H1 (cell line): Measurements from ENCODE around the gene TNFRSF14. TPM values are rescaled to one million over a fixed set of nuclear protein-coding genes. Genes with fewer than 3 reads are reported as not detected.

Experiments used
- CTCF ChIA-PET: fragments of 300-600 bp; sonication (Branson Sonifier 250); formaldehyde crosslinking; loops from one replicate; lab custom pipeline; 2021; ENCODE audit not compliant: partially characterized antibody; lab: Charles Lee
- POLR2A ChIA-PET: fragments of 300-600 bp; sonication (Branson Sonifier 250); formaldehyde crosslinking; loops from one replicate; lab custom pipeline; 2021; ENCODE audit warnings: inconsistent platforms; ENCODE audit not compliant: partially characterized antibody; lab: Charles Lee
- DNase-seq, 2 experiments: peaks; one replicate each; pipeline versions ENCODE4 v3.0.0 to v3.0.0-alpha.2; 2010 to 2022; ENCODE audit warnings: low spot score in 2 of 2, low read depth in 1 of 2, mixed read lengths in 1 of 2
- FAIRE-seq: peaks from 2 replicates; lab custom pipeline; 2011; peaks lifted over from hg19 to GRCh38; lab: Jason Lieb, UNC
- H2AFZ ChIP-seq: 2 replicates; pipeline ENCODE4 v1.8.1; 2012; ENCODE audit warnings: low read length, inconsistent platforms
- H2AK5ac ChIP-seq: 2 replicates; pipeline ENCODE4 v1.6.1; 2013; ENCODE audit warnings: low read depth, low read length
- H2BK120ac ChIP-seq: replicated peaks from 2 replicates; pipeline ENCODE3; 2013; ENCODE audit warnings: low read depth, low read length, inconsistent platforms
- H2BK12ac ChIP-seq: 2 replicates; pipeline ENCODE4 v1.6.1; 2013; ENCODE audit warnings: low read depth, low read length
- H2BK15ac ChIP-seq: 2 replicates; pipeline ENCODE4 v1.6.1; 2013; ENCODE audit warnings: low read length
- H2BK20ac ChIP-seq: 2 replicates; pipeline ENCODE4 v1.6.1; 2013; ENCODE audit warnings: low read length
- H2BK5ac ChIP-seq: 2 replicates; pipeline ENCODE4 v1.6.1; 2013; ENCODE audit warnings: low read depth, low read length
- H3K14ac ChIP-seq: 2 replicates; pipeline ENCODE4 v1.6.1; 2013; ENCODE audit warnings: inconsistent platforms; ENCODE audit not compliant: insufficient read length
- H3K18ac ChIP-seq: 2 replicates; pipeline ENCODE4 v1.6.1; 2013; ENCODE audit warnings: low read length; ENCODE audit errors: extremely low read depth
- H3K23ac ChIP-seq: 2 replicates; pipeline ENCODE4 v1.6.1; 2013; ENCODE audit warnings: inconsistent platforms; ENCODE audit not compliant: insufficient read length
- H3K23me2 ChIP-seq: 2 replicates; pipeline ENCODE4 v1.6.1; 2013; ENCODE audit warnings: low read depth, low read length
- H3K27ac ChIP-seq: 2 replicates; pipeline ENCODE4 v1.6.1; 2011; ENCODE audit warnings: low read depth, low read length, inconsistent platforms
- H3K27me3 ChIP-seq, 4 experiments: replicated peaks in 1 of 4; 1 replicate in 1 of 4; 2 replicates in 3 of 4; pipeline versions ENCODE4 v1.6.1 to v1.8.1; 2011 to 2013; ENCODE audit warnings: low read length in 3 of 4, mild to moderate bottlenecking in 3 of 4, inconsistent platforms in 2 of 4, mixed read lengths in 2 of 4, moderate library complexity in 1 of 4; ENCODE audit not compliant: control insufficient read depth in 3 of 4, insufficient read depth in 3 of 4; ENCODE audit errors: extremely low read depth in 1 of 4
- H3K36me3 ChIP-seq, 4 experiments: 2 replicates each; pipeline versions ENCODE4 v1.6.1 to v1.8.1; 2011 to 2013; ENCODE audit warnings: mild to moderate bottlenecking in 4 of 4, low read length in 3 of 4, moderate library complexity in 2 of 4, control low read depth in 1 of 4, inconsistent platforms in 1 of 4; ENCODE audit not compliant: insufficient read depth in 4 of 4, control insufficient read depth in 2 of 4
- H3K4ac ChIP-seq: replicated peaks from 2 replicates; pipeline ENCODE3; 2013; ENCODE audit warnings: low read length, low read depth, mixed read lengths, inconsistent platforms; ENCODE audit not compliant: insufficient read length
- H3K4me1 ChIP-seq, 4 experiments: replicated peaks in 1 of 4; 1 replicate in 1 of 4; 2 replicates in 3 of 4; pipeline versions ENCODE4 v1.6.1 to v1.8.1; 2011 to 2013; ENCODE audit warnings: low read length in 3 of 4, inconsistent platforms in 2 of 4, mixed read lengths in 1 of 4; ENCODE audit not compliant: insufficient read depth in 4 of 4, control insufficient read depth in 3 of 4
- H3K4me2 ChIP-seq, 2 experiments: 2 replicates each; pipeline versions ENCODE4 v1.6.1 to v1.8.1; 2011 to 2013; ENCODE audit warnings: low read depth in 2 of 2, low read length in 2 of 2, control low read depth in 1 of 2, inconsistent platforms in 1 of 2, mild to moderate bottlenecking in 1 of 2; ENCODE audit not compliant: insufficient read depth in 1 of 2
- H3K4me3 ChIP-seq, 4 experiments: fragments of 200-600, 300-600 bp in 1 of 4; sonication (generic), shearing (Covaris generic), sonication (Bioruptor Twin) in 1 of 4; 2 replicates each; pipeline versions ENCODE4 v1.5.1 to v1.8.1; 2011 to 2016; ENCODE audit warnings: low read length in 4 of 4, low read depth in 3 of 4, control low read depth in 2 of 4, inconsistent platforms in 2 of 4, mild to moderate bottlenecking in 2 of 4, mixed read lengths in 1 of 4, moderate library complexity in 1 of 4; ENCODE audit not compliant: insufficient read depth in 2 of 4; ENCODE audit errors: extremely low read depth in 1 of 4
- H3K56ac ChIP-seq: replicated peaks from 2 replicates; pipeline ENCODE3; 2013; ENCODE audit warnings: low read depth, mild to moderate bottlenecking, mixed read lengths, low read length, inconsistent platforms; ENCODE audit not compliant: insufficient read length
- H3K79me1 ChIP-seq: 2 replicates; pipeline ENCODE4 v1.6.1; 2013; ENCODE audit warnings: low read depth, low read length, control low read depth
- H3K79me2 ChIP-seq, 2 experiments: 2 replicates each; pipeline versions ENCODE4 v1.6.1 to v1.8.1; 2012 to 2013; ENCODE audit warnings: low read length in 2 of 2, mild to moderate bottlenecking in 2 of 2, inconsistent platforms in 1 of 2; ENCODE audit not compliant: insufficient read depth in 2 of 2, control insufficient read depth in 1 of 2
- H3K9ac ChIP-seq, 4 experiments: replicated peaks in 1 of 4; 1 replicate in 1 of 4; 2 replicates in 3 of 4; pipeline versions ENCODE4 v1.6.1 to v1.8.1; 2011 to 2013; ENCODE audit warnings: low read depth in 3 of 4, low read length in 3 of 4, control low read depth in 2 of 4, mild to moderate bottlenecking in 2 of 4, moderate library complexity in 2 of 4, inconsistent platforms in 1 of 4; ENCODE audit errors: extremely low read depth in 1 of 4
- H3K9me3 ChIP-seq, 2 experiments: 2 replicates each; pipeline versions ENCODE4 v1.6.1 to v1.8.1; 2012 to 2013; ENCODE audit warnings: mild to moderate bottlenecking in 2 of 2, moderate library complexity in 2 of 2, control low read depth in 1 of 2, inconsistent platforms in 1 of 2, low read depth in 1 of 2, low read length in 1 of 2, mixed read lengths in 1 of 2; ENCODE audit not compliant: insufficient read depth in 2 of 2
- H4K20me1 ChIP-seq, 2 experiments: replicated peaks in 1 of 2; 2 replicates each; pipeline versions ENCODE3 to v1.8.1; 2011 to 2013; ENCODE audit warnings: inconsistent platforms in 2 of 2, low read length in 2 of 2, mild to moderate bottlenecking in 1 of 2; ENCODE audit not compliant: insufficient read depth in 2 of 2, control insufficient read depth in 1 of 2
- H4K5ac ChIP-seq: 2 replicates; pipeline ENCODE4 v1.6.1; 2013; ENCODE audit warnings: low read length, low read depth, mixed read lengths, inconsistent platforms; ENCODE audit not compliant: insufficient read length
- H4K8ac ChIP-seq: 2 replicates; pipeline ENCODE4 v1.8.0; 2013; ENCODE audit warnings: mild to moderate bottlenecking, moderate library complexity, low read length, inconsistent platforms; ENCODE audit not compliant: insufficient read depth; ENCODE audit errors: extremely low read depth
- H4K91ac ChIP-seq: replicated peaks from 2 replicates; pipeline ENCODE3; 2013; ENCODE audit warnings: low read length, mixed read lengths, inconsistent platforms; ENCODE audit not compliant: insufficient read length
- CREB1 ChIP-seq: IDR thresholded peaks from 2 replicates; pipeline ENCODE4 v1.6.1; 2012; ENCODE audit warnings: inconsistent platforms
- KDM5A ChIP-seq: fragments of 200-600 bp; IDR thresholded peaks from 2 replicates; pipeline ENCODE4 v1.7.1; 2012; ENCODE audit warnings: mild to moderate bottlenecking, low read length, inconsistent platforms, mixed read lengths
- MAFK ChIP-seq: IDR thresholded peaks from 2 replicates; pipeline ENCODE4 v1.6.1; 2012; ENCODE audit warnings: low read depth, mild to moderate bottlenecking, improper control_type of control experiment, low read length
- POLR2A ChIP-seq, 2 experiments: IDR thresholded peaks; 1 replicate in 1 of 2; 2 replicates in 1 of 2; pipeline ENCODE4 v1.6.1; 2011; ENCODE audit warnings: low read depth in 2 of 2, low read length in 2 of 2, mild to moderate bottlenecking in 2 of 2; ENCODE audit errors: control extremely low read depth in 1 of 2
- RXRA ChIP-seq: IDR thresholded peaks from 2 replicates; pipeline ENCODE4 v1.6.1; 2011; ENCODE audit warnings: low read depth, mild to moderate bottlenecking, low read length, moderate library complexity; ENCODE audit not compliant: insufficient read depth
- SIX5 ChIP-seq: IDR thresholded peaks from 2 replicates; pipeline ENCODE4 v1.6.1; 2011; ENCODE audit warnings: mild to moderate bottlenecking, low read depth, low read length
- SP2 ChIP-seq: IDR thresholded peaks from 2 replicates; pipeline ENCODE4 v1.6.1; 2012; ENCODE audit warnings: mild to moderate bottlenecking, low read length, inconsistent platforms
- WGBS, 2 experiments: shearing (Covaris generic) in 1 of 2; methylation state at CpG; one replicate each; pipeline versions ENCODE4 v1.1.6 to v1.1.7; 2013 to 2015; ENCODE audit warnings: low lambda C conversion rate in 2 of 2, mixed read lengths in 2 of 2, inconsistent platforms in 1 of 2, low coverage in 1 of 2, missing lambda C conversion rate in 1 of 2; ENCODE audit not compliant: insufficient replicate concordance in 2 of 2, insufficient coverage in 1 of 2, insufficient read length in 1 of 2; ENCODE audit errors: extremely low coverage in 1 of 2, missing lambda C conversion rate in 1 of 2; 5-methylcytosine and 5-hydroxymethylcytosine counted together
- polyA plus RNA-seq, 7 experiments: library from polyadenylated mRNA; depleted of rRNA in 3 of 7; stranded (reverse) in 5 of 7; unstranded in 2 of 7; fragments of >200 nt in 5 of 7; fragments of 200-250 nt in 2 of 7; gene quantifications; 1 replicate in 5 of 7; 2 replicates in 1 of 7; 4 replicates in 1 of 7; pipeline versions ENCODE4 v1.2.1 to v1.2.3, GENCODE V29; 2011 to 2013; ENCODE audit warnings: missing spikeins in 2 of 7, mixed read lengths in 2 of 7
- total RNA-seq: library from RNA; stranded (reverse); fragmentation: NEBNext Ultra II Directional; extraction: Animal tissue kit (Norgen Biotek cat#: 25700); gene quantifications from 2 replicates; pipeline ENCODE4 v1.2.1, GENCODE V29; 2021
- TF ChIP-seq, protein P1 (sequence below): IDR thresholded peaks from 2 replicates; pipeline ENCODE4 v1.6.1; 2012; ENCODE audit warnings: low read length, inconsistent platforms
- TF ChIP-seq, protein P2 (sequence below): IDR thresholded peaks from 2 replicates; pipeline ENCODE4 v1.6.1; 2011; ENCODE audit warnings: low read length, improper control_type of control experiment

Gene TNFRSF14
- total and polyA plus RNA-seq, 2 of the 8 experiments (the other 6 are each of a cell fraction or from before 2014, with no cell fraction given), result 0.36 to 0.50 TPM

DNA sequence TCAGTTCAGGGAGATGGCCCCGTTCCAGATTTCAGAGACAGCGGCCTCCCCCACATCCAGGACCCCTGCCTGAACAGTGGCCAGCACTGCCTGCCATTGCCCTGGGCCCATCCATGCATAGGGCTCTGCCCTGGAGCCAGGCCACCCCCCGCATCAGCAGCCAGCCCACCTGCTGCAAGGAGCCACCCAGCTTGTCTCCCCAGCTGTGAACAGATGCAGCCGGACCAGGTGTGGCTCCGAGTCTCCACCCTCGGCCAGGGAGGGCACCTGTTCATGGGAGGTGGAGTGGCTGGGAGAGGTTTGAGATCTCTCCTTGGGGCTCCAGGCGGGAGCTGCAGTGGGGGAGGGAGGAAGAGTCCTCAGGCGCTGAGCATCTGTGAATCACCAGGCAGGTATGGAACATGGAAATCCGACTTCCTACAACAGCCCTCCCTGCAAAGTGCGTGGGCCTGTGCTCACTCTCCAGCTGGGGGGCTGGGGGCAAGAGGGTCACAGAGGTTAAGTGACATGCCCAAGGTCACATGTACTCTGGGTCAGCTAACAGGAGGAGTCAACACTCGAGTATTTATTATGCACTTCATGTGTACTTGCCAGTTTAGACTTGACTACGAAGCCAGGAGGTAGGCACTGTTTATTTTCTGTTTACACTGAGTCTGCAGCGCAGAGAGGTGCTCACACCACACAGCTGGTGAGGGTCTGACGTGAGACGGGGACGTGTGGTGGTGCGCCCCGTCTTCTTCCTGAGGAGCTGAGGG lies 21.3 kb upstream of the TNFRSF14 start:
- no peak for DNase-seq
- no peak overlapping the region for H3K23ac ChIP-seq
- TF ChIP-seq SIX5 (no peak), CREB1 (no peak), MAFK (no peak), SP2 (no peak), RXRA (no peak), POLR2A (IDR thresholded peaks at IDR 0.05; ENCODE audit: control extremely low read depth in 1 of 2, low read depth in 2 of 2, low read length in 2 of 2) (no peak), KDM5A (no peak)
- TF ChIP-seq, protein P1, sequence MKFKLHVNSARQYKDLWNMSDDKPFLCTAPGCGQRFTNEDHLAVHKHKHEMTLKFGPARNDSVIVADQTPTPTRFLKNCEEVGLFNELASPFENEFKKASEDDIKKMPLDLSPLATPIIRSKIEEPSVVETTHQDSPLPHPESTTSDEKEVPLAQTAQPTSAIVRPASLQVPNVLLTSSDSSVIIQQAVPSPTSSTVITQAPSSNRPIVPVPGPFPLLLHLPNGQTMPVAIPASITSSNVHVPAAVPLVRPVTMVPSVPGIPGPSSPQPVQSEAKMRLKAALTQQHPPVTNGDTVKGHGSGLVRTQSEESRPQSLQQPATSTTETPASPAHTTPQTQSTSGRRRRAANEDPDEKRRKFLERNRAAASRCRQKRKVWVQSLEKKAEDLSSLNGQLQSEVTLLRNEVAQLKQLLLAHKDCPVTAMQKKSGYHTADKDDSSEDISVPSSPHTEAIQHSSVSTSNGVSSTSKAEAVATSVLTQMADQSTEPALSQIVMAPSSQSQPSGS, result no peak
- TF ChIP-seq, protein P2, sequence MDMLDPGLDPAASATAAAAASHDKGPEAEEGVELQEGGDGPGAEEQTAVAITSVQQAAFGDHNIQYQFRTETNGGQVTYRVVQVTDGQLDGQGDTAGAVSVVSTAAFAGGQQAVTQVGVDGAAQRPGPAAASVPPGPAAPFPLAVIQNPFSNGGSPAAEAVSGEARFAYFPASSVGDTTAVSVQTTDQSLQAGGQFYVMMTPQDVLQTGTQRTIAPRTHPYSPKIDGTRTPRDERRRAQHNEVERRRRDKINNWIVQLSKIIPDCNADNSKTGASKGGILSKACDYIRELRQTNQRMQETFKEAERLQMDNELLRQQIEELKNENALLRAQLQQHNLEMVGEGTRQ, result no peak

More for the DNA sequence above, 21.3 kb upstream of the TNFRSF14 start:
- FAIRE-seq, result no peak
- Histone ChIP-seq H3K4me3 (no peak overlapping the region), H2BK12ac (peak overlapping the region; percentile 55; the same call in 1 of the 2 replicates), H3K4me1 (peaks cover 0 to 21% (median 13%) of the 10 kb centered on the region in 4 experiments; a peak in 6 of 7 replicates), H3K14ac (no peak overlapping the region), H3K9ac (no peak overlapping the region), H2BK20ac (0 out of 2 replicates have a peak overlapping the region, but pooled peaks have one; percentile 86), H3K79me1 (no peaks in the 10 kb centered on the region), H3K79me2 (no peaks in the 10 kb centered on the region), H2AK5ac (no peak overlapping the region), H3K36me3 (no peaks in the 10 kb centered on the region), H3K27ac (no peak overlapping the region), H4K20me1 (peaks cover 0 to 8% of the 10 kb centered on the region in 2 experiments), H3K18ac (peak overlapping the region; percentile 71; the same call in 1 of the 2 replicates), H4K91ac (peak overlapping the region; percentile 25), H2BK15ac (peak overlapping the region; percentile 88; the same call in 1 of the 2 replicates), H4K5ac (no peak overlapping the region), H3K4ac (peak overlapping the region; percentile 25), H2BK5ac (peak overlapping the region; percentile 20; the same call in 1 of the 2 replicates), H2BK120ac (no peak overlapping the region), H4K8ac (peak overlapping the region; percentile 41; the same call in 1 of the 2 replicates), H3K23me2 (peaks cover 2% of the 10 kb centered on the region; the same call in 1 of the 2 replicates), H2AFZ (no peak overlapping the region), H3K56ac (no peak overlapping the region), H3K9me3 (no peaks in the 10 kb centered on the region), H3K4me2 (peak overlapping the region; percentile 3 to 17; a peak in 2 of 4 replicates), H3K27me3 (peaks cover 17 to 75% (median 56%) of the 10 kb centered on the region in 4 experiments)
- WGBS, 2 experiments, result 60% methylated on average over 16 of the region's 18 CpGs; no CpG with 5 or more reads in 1 of the 2 experiments
- POLR2A ChIA-PET, result interaction anchor here (1.2 to 2.9 kb wide), 4 partner anchors 9 to 128 kb away, joined by 3 to 13 read pairs (median 4); partner anchors contain the start of gene PANK4
- CTCF ChIA-PET, result interaction anchor here (0.8 to 3.7 kb wide), 10 partner anchors 9 to 1153 kb away, joined by 3 to 16 read pairs (median 6); partner anchors contain the start of gene PANK4
